Measurements from ENCODE around the gene TRAF3IP1.
"Not testable (repeated sequence)": the region's sequence is repeated elsewhere in the genome, so short reads cannot be mapped to it uniquely, and the experiment has no call there.

Gene TRAF3IP1

DNA sequence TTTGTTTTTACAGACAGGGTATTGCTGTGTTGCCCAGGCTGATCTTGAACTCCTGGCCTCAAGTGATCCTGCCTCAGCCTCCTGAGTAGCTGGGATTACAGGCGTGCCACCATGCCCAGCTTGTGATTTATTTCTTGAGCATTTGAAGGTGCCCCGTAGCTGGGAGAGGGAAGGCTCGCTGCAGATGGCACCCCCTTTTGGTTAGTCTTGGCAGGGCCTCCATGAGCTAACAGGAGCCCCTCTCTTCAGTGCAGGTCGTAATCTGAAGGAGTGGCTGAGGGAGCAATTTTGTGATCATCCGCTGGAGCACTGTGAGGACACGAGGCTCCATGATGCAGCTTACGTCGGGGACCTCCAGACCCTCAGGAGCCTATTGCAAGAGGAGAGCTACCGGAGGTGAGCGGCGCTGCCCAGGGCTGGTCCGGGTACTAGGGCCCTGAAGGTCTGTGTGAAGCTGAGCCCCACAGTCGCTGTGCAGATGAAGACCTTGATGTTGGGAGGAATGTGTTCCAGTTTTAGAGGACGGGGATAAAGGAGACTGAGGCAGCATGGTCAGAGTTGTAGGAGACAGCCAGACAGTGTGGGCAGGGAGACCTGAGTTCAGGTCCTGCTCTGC, 113.1 kb downstream of the TRAF3IP1 start:
- DNase-seq, result no peak

DNA sequence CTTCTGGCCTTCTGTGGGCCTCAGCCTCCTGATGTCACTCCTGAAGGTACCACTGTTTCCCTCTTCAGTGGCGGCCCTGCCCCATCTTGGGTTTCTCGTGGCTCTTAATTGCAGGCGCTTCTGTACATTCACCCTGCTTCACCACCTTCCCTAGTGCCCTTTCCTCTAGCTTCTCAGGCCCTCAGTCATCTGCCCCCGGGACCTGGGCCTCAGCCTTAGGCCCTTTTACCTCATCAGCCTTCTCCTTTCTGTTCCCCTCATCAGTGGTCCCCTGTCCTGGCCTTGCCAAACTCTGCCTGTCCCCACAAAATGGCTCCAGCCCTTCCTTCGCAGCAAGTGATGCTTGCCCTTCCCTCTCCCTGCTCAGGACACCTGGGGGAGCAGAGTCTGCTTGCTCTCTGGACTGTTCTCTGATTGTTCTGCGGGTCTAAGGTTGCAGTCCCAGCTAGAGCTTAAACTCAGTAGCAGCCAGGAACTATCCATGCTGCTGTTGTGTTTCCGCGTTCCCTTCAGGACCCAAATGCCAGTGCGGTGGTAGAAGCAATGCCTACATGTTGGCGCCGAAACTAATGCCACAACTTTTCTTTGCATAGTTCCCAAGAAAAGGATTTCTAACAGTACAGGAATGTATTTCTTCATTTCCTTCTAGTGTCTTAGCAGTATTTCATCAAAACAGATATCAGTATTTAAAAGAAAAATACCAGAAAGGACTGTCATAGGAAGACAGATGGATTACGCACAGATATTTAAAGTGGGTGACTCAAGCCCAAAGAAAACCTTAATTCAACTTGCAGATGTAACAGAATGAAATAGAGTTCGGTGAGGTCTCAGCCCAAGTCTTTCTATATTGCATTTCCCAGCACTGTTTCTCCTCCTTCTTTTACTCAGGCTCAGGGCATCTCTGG, 113.9 kb downstream of the TRAF3IP1 start:
- no peak for DNase-seq

DNA sequence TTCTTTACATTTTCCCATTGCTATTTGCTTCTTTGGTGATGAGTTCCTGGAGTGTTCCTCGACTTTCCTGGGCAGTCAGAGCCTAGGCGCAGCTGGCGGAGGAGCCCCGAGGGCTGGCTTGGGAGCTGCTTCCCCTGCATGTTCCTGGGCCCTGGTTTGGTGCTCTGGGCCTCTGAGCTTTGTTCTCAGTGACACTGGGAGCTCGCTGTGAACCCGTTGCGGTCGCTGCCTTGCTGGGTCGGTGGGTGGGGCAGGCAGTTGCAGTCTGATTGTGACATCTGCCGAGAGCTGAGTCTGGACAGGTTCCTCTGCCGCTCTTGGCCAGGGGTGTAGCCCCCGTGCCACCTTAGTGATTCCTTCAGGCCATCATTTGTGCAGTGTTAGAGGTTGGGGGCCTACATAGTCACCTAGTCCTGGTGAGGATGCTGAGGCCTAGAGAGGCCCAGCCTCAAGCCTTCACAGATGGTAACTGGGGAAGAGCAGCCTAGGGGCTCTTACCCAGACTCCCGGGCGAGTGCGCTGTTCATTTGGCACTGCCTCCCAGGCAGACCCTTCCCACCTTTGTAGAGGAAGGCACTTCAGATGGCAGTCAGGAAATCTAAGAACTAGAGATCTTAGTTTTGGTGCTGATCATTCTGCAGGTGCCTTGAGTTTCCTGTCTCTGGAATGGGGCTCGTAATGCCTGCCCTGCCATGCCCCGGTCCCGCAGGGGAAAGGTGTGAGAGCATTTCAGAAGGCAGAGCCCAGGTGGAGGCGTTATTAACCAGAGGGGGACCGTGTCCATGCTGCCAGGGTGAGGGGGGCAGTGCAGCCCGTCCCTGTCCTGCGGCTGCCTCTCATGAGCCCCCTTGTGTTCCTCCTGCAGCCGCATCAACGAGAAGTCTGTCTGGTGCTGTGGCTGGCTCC, 114.8 kb downstream of the TRAF3IP1 start:
- no peak for DNase-seq

DNA sequence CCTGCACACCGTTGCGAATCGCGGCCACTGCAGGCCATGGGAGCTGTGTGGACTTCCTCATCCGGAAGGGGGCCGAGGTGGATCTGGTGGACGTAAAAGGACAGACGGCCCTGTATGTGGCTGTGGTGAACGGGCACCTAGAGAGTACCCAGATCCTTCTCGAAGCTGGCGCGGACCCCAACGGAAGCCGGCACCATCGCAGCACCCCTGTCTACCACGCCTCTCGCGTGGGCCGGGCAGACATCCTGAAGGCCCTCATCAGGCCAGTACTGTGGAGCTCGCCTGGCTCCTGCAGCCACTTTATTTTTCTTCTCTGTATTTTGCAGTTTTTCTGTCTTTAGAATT, 115.4 kb downstream of the TRAF3IP1 start:
- DNase-seq, result no peak

DNA sequence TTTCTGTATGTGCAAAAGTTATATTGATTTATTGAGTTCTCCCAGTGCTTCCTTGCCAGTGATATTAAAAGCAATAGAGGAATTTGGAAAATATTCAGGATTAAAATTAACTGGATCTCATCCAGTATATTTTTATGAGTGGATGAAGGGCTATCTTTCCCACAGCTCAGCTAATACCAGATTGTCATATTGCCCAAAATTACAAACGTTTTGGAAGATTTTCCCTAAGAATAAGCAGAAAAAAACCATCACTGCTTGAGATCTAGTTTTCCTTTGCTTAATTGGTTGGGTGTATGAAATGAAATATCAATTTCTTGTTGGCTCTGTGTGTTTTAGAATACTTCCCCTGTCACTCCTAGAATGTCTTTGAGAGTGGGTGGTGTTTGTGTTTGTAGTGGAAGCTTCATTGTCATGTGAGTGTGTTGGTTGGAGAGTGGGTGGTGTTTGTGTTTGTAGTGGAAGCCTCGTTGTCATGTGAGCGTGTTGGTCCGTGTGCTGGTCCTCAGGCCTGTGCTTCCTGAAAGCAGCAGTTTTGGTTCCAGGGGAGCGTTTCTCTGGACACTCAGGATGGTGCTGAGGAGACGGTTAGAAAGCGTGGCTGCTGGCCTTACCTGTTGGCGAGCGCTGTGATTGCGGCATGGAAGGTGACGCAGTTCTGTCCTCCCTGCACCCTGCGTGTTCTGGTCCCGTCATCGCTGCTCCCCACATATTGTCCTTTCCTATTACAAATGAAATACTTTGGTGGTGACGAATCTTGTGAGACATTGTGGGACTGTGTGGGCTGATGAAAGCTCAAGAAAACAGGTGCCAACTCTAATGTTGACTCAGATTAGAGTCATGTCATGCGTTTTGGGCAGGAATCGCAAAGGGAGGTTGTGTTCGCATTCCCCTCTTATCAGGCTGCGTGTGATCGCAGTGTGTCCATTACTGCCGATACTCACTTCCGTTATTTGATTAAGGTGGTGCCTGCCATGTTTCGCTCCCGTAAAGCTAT, 118.8 kb downstream of the TRAF3IP1 start:
- DNase-seq, result no peak

DNA sequence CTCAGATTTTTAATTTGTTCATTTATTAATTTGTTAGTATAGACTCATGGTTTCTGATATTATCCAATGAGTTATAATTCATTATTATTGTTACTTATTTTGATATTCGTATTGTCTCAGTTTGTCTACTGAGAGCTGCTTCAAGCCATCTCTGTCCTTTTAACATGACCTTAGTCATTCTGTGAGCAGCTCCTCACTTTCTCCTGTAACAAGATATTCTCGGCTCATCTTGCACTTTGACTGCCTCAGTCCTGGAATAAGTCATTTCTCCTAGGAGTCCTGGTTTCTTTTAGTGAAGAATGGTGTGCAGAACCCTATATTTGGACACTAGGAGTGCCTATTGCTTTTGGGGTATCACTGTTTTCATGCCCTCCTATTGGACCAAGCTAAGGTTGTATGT, 119.6 kb downstream of the TRAF3IP1 start:
- DNase-seq, result no peak

DNA sequence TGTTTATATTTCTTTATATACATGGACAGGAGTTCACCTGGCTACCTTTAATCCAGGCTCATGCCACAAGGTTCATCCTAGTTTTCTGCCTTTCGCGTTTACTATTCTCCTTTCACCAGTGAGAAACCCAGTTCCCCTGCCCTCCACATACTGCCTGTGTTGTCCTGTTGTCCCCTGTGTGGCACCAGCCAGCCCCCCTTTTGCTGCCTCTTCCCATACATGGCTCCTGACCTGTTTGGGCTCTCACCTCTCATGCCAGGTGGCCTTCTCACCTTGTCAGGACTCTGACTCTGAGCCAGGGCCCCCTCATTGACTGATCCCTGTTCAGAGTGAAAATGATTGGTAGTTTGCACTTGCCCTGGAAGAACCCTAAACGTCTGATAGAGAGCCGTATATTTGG, 120.0 kb downstream of the TRAF3IP1 start:
- no peak for DNase-seq

DNA sequence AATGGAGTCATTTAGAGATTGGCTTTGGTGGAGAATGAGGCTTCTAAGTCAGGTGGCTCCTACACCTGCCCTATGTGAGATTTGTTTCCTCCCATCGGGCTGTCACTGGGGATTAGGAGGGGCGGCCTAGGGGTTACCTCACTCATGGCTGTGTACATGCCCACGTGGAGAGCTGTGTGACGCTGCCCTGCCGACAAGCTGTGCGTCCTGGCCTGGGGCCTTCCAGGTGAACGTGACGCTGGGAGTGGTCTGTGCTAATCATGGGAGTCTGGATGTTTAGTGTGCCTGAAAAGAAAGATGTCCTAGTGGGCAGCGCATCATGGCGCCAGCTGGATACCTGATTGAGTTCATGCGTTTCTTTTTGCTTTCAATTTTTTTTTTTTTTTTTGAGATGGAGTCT, 120.4 kb downstream of the TRAF3IP1 start:
- DNase-seq, result no peak

DNA sequence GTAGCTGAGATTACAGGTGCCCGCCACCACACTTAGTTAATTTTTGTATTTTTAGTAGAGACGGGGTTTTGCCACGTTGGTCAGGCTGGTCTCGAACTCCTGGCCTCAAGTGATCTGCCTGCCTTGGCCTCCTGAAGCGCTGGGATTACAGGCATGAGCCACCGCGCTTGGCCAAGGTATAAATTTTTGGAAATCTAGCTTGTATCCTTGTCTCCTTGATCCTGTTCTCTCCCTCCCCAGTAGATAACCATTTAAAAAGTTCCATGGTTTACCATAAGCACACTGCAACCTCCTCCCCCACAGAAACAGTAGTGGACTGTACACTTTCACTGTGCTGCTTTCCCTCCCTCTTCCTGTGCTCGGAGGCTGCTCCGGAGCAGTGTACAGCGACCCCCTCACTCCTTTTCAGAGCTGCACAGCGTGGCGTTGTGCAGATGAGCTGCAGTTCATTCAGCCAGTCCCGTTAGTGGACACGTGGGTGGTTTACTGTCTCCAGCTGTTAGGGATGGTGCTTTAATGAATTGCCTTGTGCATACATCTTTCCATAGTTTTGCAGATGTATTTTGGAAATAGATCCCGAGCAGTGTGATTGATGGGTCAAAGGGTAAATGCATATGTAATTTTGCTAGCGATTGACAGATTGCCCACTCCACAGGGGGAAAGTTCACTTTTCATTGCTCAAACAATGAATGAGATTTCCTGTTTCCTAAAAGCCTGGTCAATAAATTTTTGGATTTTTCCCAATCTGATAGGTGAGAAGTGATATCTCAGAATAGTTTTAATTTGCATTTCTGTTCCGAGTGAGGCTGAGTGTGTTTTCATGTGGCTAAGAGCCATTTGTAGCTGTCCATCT, 121.2 kb downstream of the TRAF3IP1 start:
- no peak for DNase-seq

DNA sequence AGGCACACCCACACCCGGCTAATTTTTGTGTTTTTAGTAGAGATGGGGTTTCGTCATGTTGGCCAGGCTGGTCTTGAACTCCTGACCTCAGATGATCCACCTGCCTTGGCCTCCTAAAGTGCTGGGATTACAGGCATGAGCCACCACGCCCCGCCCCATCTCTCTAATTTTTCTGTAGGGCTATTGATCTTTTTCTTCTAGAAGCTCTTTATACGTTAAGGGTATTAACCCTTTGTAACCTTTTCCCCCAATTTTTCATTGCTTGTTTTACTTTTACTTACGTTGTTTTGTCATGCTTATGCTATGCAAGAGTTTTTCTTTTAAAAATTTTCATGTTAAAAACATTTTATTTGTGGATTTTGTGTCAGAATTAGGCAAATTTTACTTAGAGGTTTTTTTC, 121.9 kb downstream of the TRAF3IP1 start:
- DNase-seq, result not testable (repeated sequence)

DNA sequence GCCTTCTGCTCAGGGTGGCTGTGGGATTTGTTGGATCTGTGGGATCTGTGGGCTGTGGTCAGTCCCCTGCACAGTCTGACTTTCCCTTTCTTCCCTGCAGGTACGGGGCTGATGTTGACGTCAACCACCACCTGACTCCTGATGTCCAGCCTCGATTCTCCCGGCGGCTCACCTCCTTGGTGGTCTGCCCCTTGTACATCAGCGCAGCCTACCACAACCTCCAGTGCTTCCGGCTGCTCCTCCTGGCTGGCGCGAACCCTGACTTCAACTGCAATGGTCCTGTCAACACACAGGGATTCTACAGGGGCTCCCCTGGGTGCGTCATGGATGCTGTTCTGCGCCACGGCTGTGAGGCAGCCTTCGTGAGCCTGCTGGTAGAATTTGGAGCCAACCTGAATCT, 123.9 kb downstream of the TRAF3IP1 start:
- DNase-seq, result no peak

DNA sequence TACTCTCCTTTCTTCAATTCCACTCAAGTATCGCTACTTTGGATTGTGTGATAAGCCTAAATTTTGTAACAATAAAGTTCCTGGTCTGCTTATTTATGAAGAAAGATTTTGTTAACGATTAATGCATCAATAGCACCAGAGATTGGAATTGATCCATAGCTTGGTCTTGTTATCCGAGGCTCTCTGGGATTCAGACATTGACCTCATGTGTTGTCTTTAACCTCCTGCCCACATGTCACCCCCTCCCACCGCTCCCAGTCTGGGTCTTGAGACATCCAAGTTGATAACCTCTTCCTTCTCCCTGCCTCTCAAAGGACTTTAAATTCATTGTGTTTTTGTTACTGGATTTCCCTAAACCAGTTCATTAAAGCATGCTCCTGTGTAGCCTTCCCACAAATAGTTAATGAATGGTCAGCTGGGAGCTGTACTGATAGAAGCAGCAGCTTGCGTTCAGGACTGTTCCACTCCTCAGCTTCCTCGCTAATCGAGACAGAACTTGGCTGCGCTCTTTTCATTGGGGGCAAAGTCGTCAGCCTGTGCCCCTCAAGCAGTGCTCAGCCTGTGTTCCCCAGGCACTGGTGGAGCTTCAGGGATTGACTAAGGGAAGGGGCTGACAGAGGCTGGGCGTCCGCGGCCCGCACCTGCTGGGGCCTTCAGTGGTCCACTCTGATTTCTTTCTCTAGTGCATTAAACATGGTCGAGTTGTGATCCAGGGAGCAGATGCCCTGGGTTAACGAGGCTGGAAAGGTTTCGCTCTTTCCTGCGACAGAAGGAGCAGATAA, 125.3 kb downstream of the TRAF3IP1 start:
- DNase-seq, result no peak

DNA sequence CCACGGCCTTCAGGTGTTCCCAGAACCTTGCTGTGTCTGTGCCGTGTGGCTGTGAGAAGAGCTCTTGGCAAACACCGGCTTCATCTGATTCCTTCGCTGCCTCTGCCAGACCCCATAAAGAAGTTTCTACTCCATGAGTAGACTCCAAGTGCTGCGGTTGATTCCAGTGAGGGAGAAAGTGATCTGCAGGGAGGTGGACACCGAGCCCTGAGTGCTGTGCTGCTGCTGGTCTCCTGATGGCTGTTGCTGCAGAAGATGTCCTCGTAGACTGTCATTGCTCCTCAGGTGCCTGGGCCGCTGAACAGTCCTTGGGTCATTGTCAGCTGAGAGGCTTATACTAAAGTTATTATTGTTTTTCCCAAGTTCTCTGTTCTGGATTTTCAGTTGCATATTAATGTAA, 126.1 kb downstream of the TRAF3IP1 start:
- DNase-seq, result no peak

DNA sequence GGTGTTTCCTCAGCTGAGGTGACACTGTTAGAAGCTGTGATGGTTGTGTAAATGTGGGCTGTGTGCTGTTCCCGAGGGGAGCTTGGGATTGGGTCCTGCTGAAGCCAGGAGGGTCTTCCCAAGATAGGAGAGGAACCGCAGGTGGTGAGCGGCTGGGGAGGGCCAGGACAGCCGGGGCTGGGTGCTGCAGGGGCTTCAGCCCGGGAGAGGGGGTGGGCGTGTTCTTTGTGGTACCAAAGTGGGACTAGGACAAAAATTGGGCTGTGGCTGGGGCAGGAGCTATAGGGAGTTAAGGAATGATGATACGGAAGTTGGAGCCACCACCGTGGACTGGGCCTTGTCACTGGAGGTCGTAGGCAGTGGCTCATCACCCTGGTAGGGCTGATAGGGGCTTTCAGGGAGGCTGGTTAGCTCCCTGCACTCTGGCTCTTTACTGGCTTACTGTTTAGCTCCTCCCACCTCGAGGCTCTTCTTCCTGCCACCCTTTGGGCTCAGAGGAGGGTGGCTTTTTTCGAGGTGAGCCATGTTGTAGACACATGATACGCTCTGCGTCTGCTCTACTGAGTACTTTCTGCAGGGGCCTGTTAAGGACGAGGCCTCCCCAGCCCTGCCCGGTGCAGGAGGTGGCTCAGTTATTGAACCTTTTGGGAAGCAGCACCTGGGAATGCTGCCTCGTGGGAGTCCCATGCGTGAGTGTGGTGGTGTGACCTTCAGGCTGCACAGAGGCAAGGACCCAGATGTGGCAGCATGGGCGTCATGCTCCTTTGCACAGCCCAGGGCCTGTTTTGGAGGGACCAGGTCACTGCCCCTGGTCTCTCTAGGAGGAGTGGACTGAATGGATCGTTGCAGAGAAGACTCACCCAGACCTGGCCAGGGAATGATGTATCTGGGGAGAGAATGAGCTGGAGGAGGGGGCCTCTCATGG, 128.0 kb downstream of the TRAF3IP1 start:
- DNase-seq, result no peak

DNA sequence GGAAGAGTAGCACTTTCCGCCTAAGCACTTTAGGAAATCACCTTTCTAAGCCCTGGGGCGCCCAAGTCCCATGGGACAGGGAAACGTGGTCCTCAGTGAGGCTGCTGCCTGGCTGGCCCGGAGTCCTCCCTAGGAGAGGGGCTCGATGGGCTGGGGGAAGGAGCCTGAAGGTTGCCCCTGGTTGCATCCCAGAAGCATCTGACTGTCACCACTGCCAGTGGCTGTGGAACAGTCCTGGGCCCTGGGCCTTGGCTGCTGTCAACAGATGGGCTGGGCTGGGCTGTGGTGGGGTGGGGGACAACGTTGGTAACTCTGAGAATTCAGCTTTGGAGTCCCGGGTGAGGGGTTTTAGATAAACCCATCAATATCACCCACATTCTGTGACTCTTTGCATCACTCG, 128.9 kb downstream of the TRAF3IP1 start:
- no peak for DNase-seq

DNA sequence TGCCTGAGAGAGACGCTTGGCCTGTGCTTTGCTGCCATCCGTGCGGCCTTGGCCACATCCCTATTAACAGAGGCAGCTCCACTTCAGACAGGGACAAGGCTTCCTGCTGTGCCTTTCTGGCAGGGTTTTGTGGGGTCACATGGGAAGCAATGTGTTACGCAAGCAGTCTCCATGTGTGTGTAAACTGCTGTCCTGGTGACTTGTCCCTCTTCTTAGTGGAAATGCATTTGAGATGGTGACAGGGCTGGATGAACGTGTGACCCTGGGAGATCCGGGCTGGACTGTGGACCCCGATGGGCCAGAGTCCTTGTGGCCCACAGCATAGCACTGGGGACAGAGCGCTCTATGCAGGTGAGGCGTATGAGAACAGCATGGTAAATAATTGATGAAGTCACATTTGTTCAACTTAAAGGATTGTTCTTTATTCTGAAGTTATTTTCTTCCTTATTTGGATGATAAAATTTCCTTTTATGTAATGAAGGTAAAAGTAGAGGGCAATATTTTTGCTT, 129.6 kb downstream of the TRAF3IP1 start:
- DNase-seq, result no peak

DNA sequence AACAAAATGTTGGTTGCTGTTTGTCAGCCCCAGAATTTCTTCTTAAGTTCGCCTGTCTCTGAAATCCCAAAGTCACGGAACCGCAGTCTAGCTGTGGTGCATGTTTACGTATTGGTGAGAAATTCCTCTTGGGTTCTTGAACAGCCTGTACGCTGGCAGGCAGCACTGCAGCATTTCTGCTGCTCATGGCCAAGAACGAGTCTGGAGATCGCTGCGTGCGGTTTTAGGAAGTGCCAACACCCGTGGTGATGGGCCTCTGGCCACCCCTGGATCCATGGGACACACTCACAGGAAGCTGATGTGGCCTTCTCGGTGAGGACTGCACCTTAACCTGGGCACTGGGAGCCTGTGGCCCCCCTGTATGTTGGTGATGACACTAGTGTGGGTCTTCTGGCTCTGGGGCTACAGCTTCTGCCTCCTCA, 130.1 kb downstream of the TRAF3IP1 start:
- no peak for DNase-seq

Measured in NK-92 treated with Interleukin-12 subunit alpha and Interleukin-12 subunit beta, amount 100 ng/mL, for 24 hours (cell line).